CD4-positive, alpha-beta memory T cell (primary cell): ENCODE data around the gene UNC93A. TPM values are rescaled to one million over a fixed set of nuclear protein-coding genes. Genes with fewer than 3 reads are reported as not detected.
A peak's percentile ranks its signal among the peaks of the same experiment; 100 is the strongest.
"Not testable (repeated sequence)": the region's sequence is repeated elsewhere in the genome, so short reads cannot be mapped to it uniquely, and the experiment has no call there.

Source experiments
- CTCF ChIA-PET: fragments of 350-600 bp; sonication (Branson Sonifier 250); formaldehyde crosslinking; loops from one replicate; lab custom pipeline; 2021; ENCODE audit warnings: inconsistent platforms; ENCODE audit not compliant: partially characterized antibody; lab: Charles Lee
- POLR2A ChIA-PET: fragments of 350-600 bp; sonication (Branson Sonifier 250); formaldehyde crosslinking; loops from one replicate; lab custom pipeline; 2021; ENCODE audit not compliant: partially characterized antibody; lab: Charles Lee
- DNase-seq, 5 donors: peaks; one replicate each; pipeline versions ENCODE4 v3.0.0 to v3.0.0-alpha.2; 2020 to 2022; ENCODE audit warnings: mixed read lengths in 1 of 5
- H3K27ac ChIP-seq: one replicate; pipeline ENCODE4 v1.7.0; 2013; ENCODE audit warnings: low read depth, low read length
- H3K27me3 ChIP-seq: 2 replicates; pipeline ENCODE4 v1.7.0; 2013; ENCODE audit warnings: mild to moderate bottlenecking, low read length, moderate library complexity; ENCODE audit not compliant: insufficient read depth
- H3K36me3 ChIP-seq: 2 replicates; pipeline ENCODE4 v1.7.0; 2013; ENCODE audit warnings: mild to moderate bottlenecking, low read length, moderate library complexity; ENCODE audit not compliant: insufficient read depth
- H3K4me1 ChIP-seq: 2 replicates; pipeline ENCODE4 v1.7.0; 2013; ENCODE audit warnings: mild to moderate bottlenecking, low read length, moderate library complexity; ENCODE audit not compliant: insufficient read depth
- H3K4me3 ChIP-seq, 2 donors: one replicate each; pipeline ENCODE4 v1.7.0; 2013; ENCODE audit warnings: low read length in 2 of 2, mild to moderate bottlenecking in 1 of 2
- H3K9me3 ChIP-seq, 2 donors: one replicate each; pipeline ENCODE4 v1.7.0; 2013; ENCODE audit warnings: low read length in 2 of 2, control low read depth in 1 of 2; ENCODE audit not compliant: control insufficient read depth in 1 of 2
- H3K27ac Mint-ChIP-seq, 7 donors: one replicate each; pipeline ENCODE4 v1.8.0; 2020 to 2021; ENCODE audit warnings: mixed read lengths in 7 of 7, mild to moderate bottlenecking in 6 of 7, inconsistent platforms in 3 of 7, moderate library complexity in 3 of 7
- H3K27me3 Mint-ChIP-seq, 2 donors: one replicate each; pipeline ENCODE4 v1.8.0; 2020 to 2021; ENCODE audit warnings: mixed read lengths in 2 of 2
- H3K36me3 Mint-ChIP-seq, 2 donors: one replicate each; pipeline ENCODE4 v1.8.0; 2020 to 2021; ENCODE audit warnings: mixed read lengths in 2 of 2, inconsistent platforms in 1 of 2, mild to moderate bottlenecking in 1 of 2
- H3K4me1 Mint-ChIP-seq, 4 donors: one replicate each; pipeline ENCODE4 v1.8.0; 2020 to 2021; ENCODE audit warnings: mixed read lengths in 4 of 4, mild to moderate bottlenecking in 1 of 4
- H3K4me3 Mint-ChIP-seq, 8 donors: one replicate each; pipeline ENCODE4 v1.8.0; 2020 to 2021; ENCODE audit warnings: mixed read lengths in 8 of 8, mild to moderate bottlenecking in 7 of 8, moderate library complexity in 6 of 8, inconsistent platforms in 3 of 8
- H3K9me3 Mint-ChIP-seq, 8 donors: one replicate each; pipeline ENCODE4 v1.8.0; 2020 to 2021; ENCODE audit warnings: mixed read lengths in 8 of 8, mild to moderate bottlenecking in 5 of 8, inconsistent platforms in 3 of 8, moderate library complexity in 1 of 8
- intact Hi-C: fragments of 100-400 bp; cut with micrococcal nuclease; formaldehyde crosslinking; loops from one replicate; pipeline ENCODE4 v1.15.1; 2023
- polyA plus RNA-seq, 2 donors: library from polyadenylated mRNA; unstranded; fragments of 300-500 nt; fragmentation: Illumina TruSeq; gene quantifications; one replicate each; pipeline ENCODE4 v1.2.3, GENCODE V29; 2021
- total RNA-seq, 2 experiments: library from RNA; stranded (reverse); gene quantifications; one replicate each; pipeline ENCODE4 v1.2.3, GENCODE V29; 2021

UNC93A gene
- total and polyA plus RNA-seq, 4 experiments from 2014 or later = not detected

GRCh38 chr6:167266830-167267555 lies 24.1 kb upstream of the UNC93A start:
- Histone ChIP-seq H3K36me3 (no peaks in the 10 kb centered on the region), H3K27ac (no peak overlapping the region), H3K4me1 (no peaks in the 10 kb centered on the region), H3K9me3 (no peaks in the 10 kb centered on the region), H3K4me3 (no peak overlapping the region), H3K27me3 (no peaks in the 10 kb centered on the region)
- Mint-ChIP-seq H3K27me3 (peaks cover 13 to 22% of the 10 kb centered on the region in 2 donors), H3K4me1 (peaks cover 0 to 4% (median 0%) of the 10 kb centered on the region in 4 donors), H3K36me3 (no peaks in the 10 kb centered on the region), H3K9me3 (peaks cover 0 to 9% (median 4%) of the 10 kb centered on the region in 8 donors), H3K27ac (no peak overlapping the region), H3K4me3 (no peak overlapping the region)
- DNase-seq = no peak
- ChIA-PET CTCF (no interaction called here), POLR2A (no interaction called here)
- intact Hi-C loops = no loop called here

GRCh38 chr6:167267556-167267898 lies 23.6 kb upstream of the UNC93A start:
- H3K27ac ChIP-seq, H3K9me3 Mint-ChIP-seq, H3K36me3 ChIP-seq, H3K4me3 ChIP-seq, intact Hi-C loops, H3K9me3 ChIP-seq, CTCF ChIA-PET, H3K4me1 Mint-ChIP-seq, POLR2A ChIA-PET, H3K27ac Mint-ChIP-seq, DNase-seq, H3K4me1 ChIP-seq, H3K36me3 Mint-ChIP-seq, H3K27me3 ChIP-seq: not testable (repeated sequence)
- Mint-ChIP-seq H3K27me3 (peaks cover 11 to 17% of the 10 kb centered on the region in 2 donors), H3K4me3 (peak overlapping the region in 1 of 8 donors; percentile 60)

- Histone ChIP-seq H3K27ac (no peak overlapping the region), H3K4me1 (no peaks in the 10 kb centered on the region), H3K36me3 (no peaks in the 10 kb centered on the region), H3K4me3 (no peak overlapping the region), H3K27me3 (no peaks in the 10 kb centered on the region), H3K9me3 (no peaks in the 10 kb centered on the region)
- H3K4me1 Mint-ChIP-seq = peaks cover 0 to 4% (median 0%) of the 10 kb centered on the region in 4 donors
- CTCF ChIA-PET = no interaction called here
- no peak overlapping the region for H3K27ac Mint-ChIP-seq
- peak overlapping the region in 1 of 8 donors; percentile 60 for H3K4me3 Mint-ChIP-seq
- peaks cover 0 to 6% (median 0%) of the 10 kb centered on the region in 8 donors for H3K9me3 Mint-ChIP-seq
- no peaks in the 10 kb centered on the region for H3K36me3 Mint-ChIP-seq
- POLR2A ChIA-PET = no interaction called here
- intact Hi-C loops = no loop called here
- no peak for DNase-seq
- H3K27me3 Mint-ChIP-seq = peaks cover 9 to 14% of the 10 kb centered on the region in 2 donors
These were observed 23.2 kb upstream of the UNC93A start for GRCh38 chr6:167267921-167268401.

- H3K27ac Mint-ChIP-seq = no peak overlapping the region
- no peaks in the 10 kb centered on the region for H3K9me3 ChIP-seq
- no peak for DNase-seq
- H3K4me3 ChIP-seq = no peak overlapping the region
- H3K36me3 Mint-ChIP-seq = no peaks in the 10 kb centered on the region
- H3K27me3 ChIP-seq = no peaks in the 10 kb centered on the region
- ChIA-PET CTCF (no interaction called here), POLR2A (no interaction called here)
- H3K9me3 Mint-ChIP-seq = peaks cover 0 to 1% (median 0%) of the 10 kb centered on the region in 8 donors
- H3K4me1 Mint-ChIP-seq = peaks cover 0 to 4% (median 0%) of the 10 kb centered on the region in 4 donors
- H3K27me3 Mint-ChIP-seq = peaks cover 9 to 14% of the 10 kb centered on the region in 2 donors
- H3K36me3 ChIP-seq = no peaks in the 10 kb centered on the region
- H3K4me1 ChIP-seq = no peaks in the 10 kb centered on the region
- H3K4me3 Mint-ChIP-seq = no peak overlapping the region
- intact Hi-C loops = no loop called here
- H3K27ac ChIP-seq = no peak overlapping the region
These were observed 22.3 kb upstream of the UNC93A start for GRCh38 chr6:167268683-167269280.

- intact Hi-C loops = no loop called here
- no peaks in the 10 kb centered on the region for H3K36me3 ChIP-seq
- H3K9me3 ChIP-seq = no peaks in the 10 kb centered on the region
- H3K27ac ChIP-seq = no peak overlapping the region
- H3K4me3 ChIP-seq = no peak overlapping the region
- Mint-ChIP-seq H3K27ac (peak overlapping the region in 1 of 7 donors; percentile 42), H3K9me3 (no peaks in the 10 kb centered on the region), H3K4me3 (no peak overlapping the region), H3K36me3 (no peaks in the 10 kb centered on the region), H3K27me3 (peaks cover 7 to 10% of the 10 kb centered on the region in 2 donors), H3K4me1 (peaks cover 0 to 4% (median 0%) of the 10 kb centered on the region in 4 donors)
- CTCF ChIA-PET = no interaction called here
- POLR2A ChIA-PET = no interaction called here
- no peaks in the 10 kb centered on the region for H3K4me1 ChIP-seq
- no peaks in the 10 kb centered on the region for H3K27me3 ChIP-seq
- no peak for DNase-seq
These were observed 20.4 kb upstream of the UNC93A start for GRCh38 chr6:167270499-167271311.

DNA sequence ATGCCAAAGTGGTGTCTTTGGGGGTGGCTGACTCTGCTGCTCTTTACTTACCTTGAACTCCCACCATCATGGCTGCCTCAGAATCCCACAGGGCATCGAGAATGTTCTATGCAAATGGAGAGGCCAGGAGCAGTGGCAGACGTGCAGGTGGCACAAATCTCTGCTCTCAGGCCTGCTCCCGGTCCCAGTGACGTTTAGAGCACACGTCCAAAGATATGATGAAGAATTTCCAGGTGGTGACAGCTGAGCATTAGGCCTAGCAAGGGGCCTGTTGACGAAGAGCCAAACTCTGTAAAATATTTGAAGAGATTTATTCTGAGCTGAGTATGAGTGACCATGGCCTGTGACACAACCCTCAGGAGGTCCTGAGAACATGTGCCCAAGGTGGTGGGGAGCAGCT lies 19.0 kb upstream of the UNC93A start:
- intact Hi-C loops = no loop called here
- POLR2A ChIA-PET = no interaction called here
- no peak overlapping the region for H3K27ac Mint-ChIP-seq

More for the DNA sequence above, 19.0 kb upstream of the UNC93A start:
- Histone ChIP-seq H3K27ac (no peak overlapping the region), H3K27me3 (no peaks in the 10 kb centered on the region), H3K9me3 (no peaks in the 10 kb centered on the region), H3K4me1 (no peaks in the 10 kb centered on the region), H3K36me3 (no peaks in the 10 kb centered on the region), H3K4me3 (no peak overlapping the region)
- no peak for DNase-seq
- H3K4me1 Mint-ChIP-seq = peaks cover 0 to 4% (median 0%) of the 10 kb centered on the region in 4 donors
- H3K36me3 Mint-ChIP-seq = no peaks in the 10 kb centered on the region
- peaks cover 8 to 13% of the 10 kb centered on the region in 2 donors for H3K27me3 Mint-ChIP-seq
- CTCF ChIA-PET = no interaction called here
- no peak overlapping the region for H3K4me3 Mint-ChIP-seq
- no peaks in the 10 kb centered on the region for H3K9me3 Mint-ChIP-seq
